ENCODE measurements around the gene GALNS. TPM values are rescaled to one million over a fixed set of nuclear protein-coding genes. Genes with fewer than 3 reads are reported as not detected.

Gene GALNS
- total and polyA plus RNA-seq, 11 donors = 10.7 to 22.7 (median 14.1) TPM

- Histone ChIP-seq H3K4me3 (no peak overlapping the region), H3K36me3 (peaks cover 0 to 52% (median 30%) of the 10 kb centered on the region in 9 donors), H3K9me3 (no peaks in the 10 kb centered on the region), H3K27ac (no peak overlapping the region), H3K4me1 (peaks cover 0 to 15% (median 0%) of the 10 kb centered on the region in 12 donors), H3K27me3 (peaks cover 0 to 11% (median 0%) of the 10 kb centered on the region in 9 donors)
- DNase-seq (no peak), ATAC-seq (no peak)
- WGBS, 4 donors = 94 to 96% (median 94%) methylated on average over 14 to 20 of the region's 20 CpGs
- no peak for TF ChIP-seq POLR2A (IDR thresholded peaks at IDR 0.05)
- TF ChIP-seq CTCF (IDR thresholded peaks at IDR 0.05) = no peak
- intact Hi-C loops (cut with DNase I) = no loop called here
Observed at GRCh38 chr16:88878356-88878755, 21.6 kb upstream of the GALNS start.

GRCh38 chr16:88877564-88878289 lies 21.0 kb upstream of the GALNS start:
- Histone ChIP-seq H3K4me1 (peaks cover 0 to 15% (median 0%) of the 10 kb centered on the region in 12 donors), H3K27me3 (peaks cover 0 to 11% (median 0%) of the 10 kb centered on the region in 9 donors), H3K9me3 (no peaks in the 10 kb centered on the region), H3K4me3 (no peak overlapping the region), H3K27ac (no peak overlapping the region), H3K36me3 (peaks cover 0 to 46% (median 30%) of the 10 kb centered on the region in 9 donors)
- ATAC-seq (no peak), DNase-seq (no peak)
- intact Hi-C loops (cut with DNase I) = no loop called here
- TF ChIP-seq CTCF (IDR thresholded peaks at IDR 0.05) = no peak
- TF ChIP-seq POLR2A (IDR thresholded peaks at IDR 0.05) = no peak
- WGBS, 4 donors = 87 to 92% (median 88%) methylated on average over 18 to 20 of the region's 20 CpGs

GRCh38 chr16:88876942-88877526 lies 20.3 kb upstream of the GALNS start:
- WGBS, 4 donors = 81 to 90% (median 90%) methylated on average over 14 to 33 of the region's 33 CpGs

More at GRCh38 chr16:88876942-88877526, 20.3 kb upstream of the GALNS start:
- Histone ChIP-seq H3K9me3 (no peaks in the 10 kb centered on the region), H3K4me1 (peaks cover 0 to 13% (median 0%) of the 10 kb centered on the region in 12 donors), H3K27me3 (peaks cover 0 to 11% (median 0%) of the 10 kb centered on the region in 9 donors), H3K4me3 (no peak overlapping the region), H3K36me3 (peaks cover 0 to 42% (median 26%) of the 10 kb centered on the region in 9 donors), H3K27ac (no peak overlapping the region)
- ATAC-seq (no peak), DNase-seq (no peak)
- TF ChIP-seq CTCF (IDR thresholded peaks at IDR 0.05) (no peak), POLR2A (IDR thresholded peaks at IDR 0.05) (no peak)
- intact Hi-C loops (cut with DNase I) = no loop called here

Measured in heart left ventricle (tissue), 16 donors.